Adrenal gland (tissue), 12 donors: ENCODE results near the gene ABCA4. TPM values are rescaled to one million over a fixed set of nuclear protein-coding genes. Genes with fewer than 3 reads are reported as not detected.

Source experiments
- DNase-seq, 7 donors: peaks; one replicate each; pipeline ENCODE4 v3.0.0-alpha.2; 2019 to 2020
- H3K27ac ChIP-seq, 5 donors: fragments of 200-600 bp; sonication (generic) in 4 of 5; 1 replicate in 3 of 5; 2 replicates in 2 of 5; pipeline versions ENCODE4 v1.5.1 to v1.8.0; 2016 to 2020; ENCODE audit warnings: mild to moderate bottlenecking in 1 of 5
- H3K27me3 ChIP-seq: fragments of 200-600 bp; 2 replicates; pipeline ENCODE4 v1.8.0; 2021
- H3K36me3 ChIP-seq, 2 donors: fragments of 200-600 bp; replicated peaks in 1 of 2; 1 replicate in 1 of 2; 2 replicates in 1 of 2; pipeline versions ENCODE4 v1.5.1 to v1.8.0; 2018 to 2022
- H3K4me1 ChIP-seq, 2 donors: fragments of 200-600 bp; replicated peaks in 1 of 2; 1 replicate in 1 of 2; 2 replicates in 1 of 2; pipeline versions ENCODE4 v1.5.1 to v1.8.0; 2018 to 2021
- H3K4me3 ChIP-seq, 4 donors: fragments of 200-600 bp; sonication (generic) in 3 of 4; one replicate each; pipeline ENCODE4 v1.5.1; 2016 to 2018
- H3K9me3 ChIP-seq, 3 donors: fragments of 200-600 bp; sonication (generic) in 1 of 3; replicated peaks in 1 of 3; 1 replicate in 2 of 3; 2 replicates in 1 of 3; pipeline versions ENCODE4 v1.5.1 to v1.8.0; 2016 to 2021
- CTCF ChIP-seq, 6 experiments: fragments of 450-650 bp in 4 of 6; fragments of 200-600 bp in 2 of 6; sonication (generic) in 1 of 6; IDR thresholded peaks; 1 replicate in 5 of 6; 2 replicates in 1 of 6; pipeline versions ENCODE4 v1.5.1 to v1.8.0; 2016 to 2021; ENCODE audit warnings: antibody characterized with exemption in 6 of 6, mild to moderate bottlenecking in 2 of 6, moderate library complexity in 1 of 6
- POLR2A ChIP-seq, 2 donors: fragments of 450-650 bp; IDR thresholded peaks; one replicate each; pipeline ENCODE4 v1.6.1; 2017; ENCODE audit warnings: antibody characterized with exemption in 2 of 2, mild to moderate bottlenecking in 2 of 2, moderate library complexity in 1 of 2
- WGBS, 4 donors: extraction: QIAGEN DNeasy Blood & Tissue Kit in 2 of 4; methylation state at CpG; one replicate each; pipeline versions ENCODE4 v1.1.5 to v1.1.7; 2013 to 2017; 5-methylcytosine and 5-hydroxymethylcytosine counted together
- intact Hi-C, 2 donors: fragments of 100-400 bp; cut with DNase I; formaldehyde crosslinking; loops; one replicate each; pipeline versions ENCODE4 v1.14.1 to v1.15.0; 2022 to 2023
- polyA plus RNA-seq, 3 donors: library from polyadenylated mRNA; stranded (reverse); fragments of 200-250 nt in 2 of 3; fragments of 350-450 nt in 1 of 3; fragmentation: Illumina TruSeq in 1 of 3; extraction: RNeasy Lipid Tissue Mini Kit (QIAGEN cat#74804) in 1 of 3; gene quantifications; one replicate each; pipeline ENCODE4 v1.2.3, GENCODE V29; 2013 to 2014
- total RNA-seq, 9 donors: library from RNA; depleted of rRNA in 4 of 9; stranded (reverse); fragments of >200 nt in 4 of 9; fragments of 120-200 nt in 1 of 9; fragmentation: NEBNext Ultra II Directional in 1 of 9; extraction: Animal tissue kit (Norgen Biotek cat#: 25700) in 1 of 9; gene quantifications; one replicate each; pipeline versions ENCODE4 v1.1.0 to v1.2.4, GENCODE V29; 2013 to 2023
- donor health status: healthy with polysubstance abuse.
- donor health status: Bipolar disorder and iron deficiency.
- donor health status: DM: yes; HTN: yes; CAD: no.
- donor health status: DM: no; HTN: no; CAD: no.
- donor health status: DM: no; HTN: no; CAD: no.
- donor health status: DM: yes; HTN: yes; CAD: no.

ABCA4 gene
- total and polyA plus RNA-seq, 12 donors: 0.04 to 1.9 (median 0.14) TPM; not detected in 1

GRCh38 chr1:94045465-94046056 is 75.4 kb downstream of the ABCA4 start:
- no peaks in the 10 kb centered on the region for H3K27me3 ChIP-seq
- no peaks in the 10 kb centered on the region for H3K36me3 ChIP-seq
- TF ChIP-seq CTCF (IDR thresholded peaks at IDR 0.05) (peak; percentile 57 to 80 (median 76)), POLR2A (IDR thresholded peaks at IDR 0.05) (no peak)
- WGBS, 4 donors: 7 to 16% (median 10%) methylated on average over 9 to 22 of the region's 22 CpGs
- H3K4me1 ChIP-seq: peaks cover 0 to 3% of the 10 kb centered on the region in 2 donors
- no peak overlapping the region for H3K4me3 ChIP-seq
- DNase-seq: peak; percentile 68 to 93 (median 84)
- no peaks in the 10 kb centered on the region for H3K9me3 ChIP-seq
- H3K27ac ChIP-seq: peak overlapping the region in 2 of 5 donors; percentile 52 to 78
- intact Hi-C loops: no loop called here

- intact Hi-C loops: loop anchor here (5.0 kb wide), 2 partner anchors 287 to 292 kb away; no protein-coding TSS in a partner anchor
- Histone ChIP-seq H3K4me3 (no peak overlapping the region), H3K4me1 (peaks cover 0 to 3% of the 10 kb centered on the region in 2 donors), H3K9me3 (no peaks in the 10 kb centered on the region), H3K36me3 (no peaks in the 10 kb centered on the region), H3K27me3 (no peaks in the 10 kb centered on the region), H3K27ac (peak overlapping the region in 2 of 5 donors; percentile 64 to 85)
- DNase-seq: peak in 1 of 7 donors; percentile 50
- WGBS, 4 donors: 81 to 85% (median 84%) methylated on average over 9 of the region's 9 CpGs
- TF ChIP-seq CTCF (IDR thresholded peaks at IDR 0.05): no peak
- TF ChIP-seq POLR2A (IDR thresholded peaks at IDR 0.05): no peak
These were observed 76.1 kb downstream of the ABCA4 start for GRCh38 chr1:94044891-94045290.

GRCh38 chr1:94044290-94044790 is 76.6 kb downstream of the ABCA4 start:
- peak overlapping the region in 3 of 5 donors; percentile 35 to 85 (median 64) for H3K27ac ChIP-seq
- H3K4me3 ChIP-seq: no peak overlapping the region
- H3K27me3 ChIP-seq: no peaks in the 10 kb centered on the region
- 46 to 57% (median 55%) methylated on average over 6 to 9 of the region's 9 CpGs for WGBS, 4 donors
- H3K4me1 ChIP-seq: peaks cover 0 to 3% of the 10 kb centered on the region in 2 donors
- TF ChIP-seq POLR2A (IDR thresholded peaks at IDR 0.05) (no peak), CTCF (IDR thresholded peaks at IDR 0.05) (no peak)
- peak; percentile 43 to 88 (median 62) for DNase-seq
- intact Hi-C loops: loop anchor here (5.0 kb wide), 2 partner anchors 288 to 293 kb away; no protein-coding TSS in a partner anchor
- H3K36me3 ChIP-seq: no peaks in the 10 kb centered on the region
- no peaks in the 10 kb centered on the region for H3K9me3 ChIP-seq

GRCh38 chr1:94043738-94044289 is 77.1 kb downstream of the ABCA4 start:
- Histone ChIP-seq H3K9me3 (no peaks in the 10 kb centered on the region), H3K27ac (peak overlapping the region in 2 of 5 donors; percentile 64 to 85), H3K27me3 (no peaks in the 10 kb centered on the region), H3K36me3 (no peaks in the 10 kb centered on the region), H3K4me3 (no peak overlapping the region), H3K4me1 (peaks cover 0 to 3% of the 10 kb centered on the region in 2 donors)
- 62 to 68% (median 64%) methylated on average over 4 of the region's 4 CpGs for WGBS, 4 donors
- intact Hi-C loops: loop anchor here (5.0 kb wide), 2 partner anchors 288 to 293 kb away; no protein-coding TSS in a partner anchor
- TF ChIP-seq POLR2A (IDR thresholded peaks at IDR 0.05) (no peak), CTCF (IDR thresholded peaks at IDR 0.05) (no peak)
- no peak for DNase-seq
